Measurements from ENCODE around the gene TSPAN32. TPM values are rescaled to one million over a fixed set of nuclear protein-coding genes. Genes with fewer than 3 reads are reported as not detected.

Gene TSPAN32
- total RNA-seq, 1 donor from 2014 or later = 1.9 TPM

- H3K9me3 ChIP-seq = no peaks in the 10 kb centered on the region
- peaks cover 4% of the 10 kb centered on the region for H3K27me3 ChIP-seq
- H3K4me1 ChIP-seq = no peaks in the 10 kb centered on the region
- no peaks in the 10 kb centered on the region for H3K36me3 ChIP-seq
- DNase-seq (ENCODE audit: low spot score in 2 of 2) = no peak
- TF ChIP-seq CTCF (IDR thresholded peaks at IDR 0.05) = no peak
- intact Hi-C loops (cut with DNase I) = no loop called here
- H3K27ac ChIP-seq = no peak overlapping the region
- no peak overlapping the region for H3K4me3 ChIP-seq
These were observed 12.0 kb upstream of the TSPAN32 start for GRCh38 chr11:2289859-2290258.

GRCh38 chr11:2290351-2290841, 11.4 kb upstream of the TSPAN32 start:
- Histone ChIP-seq H3K4me3 (no peak overlapping the region), H3K27ac (no peak overlapping the region), H3K36me3 (no peaks in the 10 kb centered on the region), H3K9me3 (no peaks in the 10 kb centered on the region), H3K4me1 (no peaks in the 10 kb centered on the region), H3K27me3 (peaks cover under 1% of the 10 kb centered on the region)
- no peak for DNase-seq (ENCODE audit: low spot score in 2 of 2)
- no peak for TF ChIP-seq CTCF (IDR thresholded peaks at IDR 0.05)
- intact Hi-C loops (cut with DNase I) = no loop called here

- intact Hi-C loops (cut with DNase I) = no loop called here
- H3K4me1 ChIP-seq = no peaks in the 10 kb centered on the region
- no peak overlapping the region for H3K4me3 ChIP-seq
- H3K9me3 ChIP-seq = no peaks in the 10 kb centered on the region
- TF ChIP-seq CTCF (IDR thresholded peaks at IDR 0.05) = no peak
- no peak overlapping the region for H3K27ac ChIP-seq
- H3K36me3 ChIP-seq = no peaks in the 10 kb centered on the region
- DNase-seq (ENCODE audit: low spot score in 2 of 2) = no peak
- no peaks in the 10 kb centered on the region for H3K27me3 ChIP-seq
These were observed 8.3 kb upstream of the TSPAN32 start for GRCh38 chr11:2293531-2293971.

- no peak for TF ChIP-seq CTCF (IDR thresholded peaks at IDR 0.05)
- Histone ChIP-seq H3K9me3 (no peaks in the 10 kb centered on the region), H3K4me1 (no peaks in the 10 kb centered on the region), H3K36me3 (no peaks in the 10 kb centered on the region), H3K4me3 (no peak overlapping the region), H3K27me3 (no peaks in the 10 kb centered on the region), H3K27ac (no peak overlapping the region)
- intact Hi-C loops (cut with DNase I) = no loop called here
- DNase-seq (ENCODE audit: low spot score in 2 of 2) = peak in 1 of 2 donors; percentile 61
These were observed 7.6 kb upstream of the TSPAN32 start for GRCh38 chr11:2293984-2294925.

GRCh38 chr11:2294926-2295290, 6.9 kb upstream of the TSPAN32 start:
- peak in 1 of 2 donors; percentile 50 for DNase-seq (ENCODE audit: low spot score in 2 of 2)
- no peaks in the 10 kb centered on the region for H3K4me1 ChIP-seq
- intact Hi-C loops (cut with DNase I) = no loop called here

More at GRCh38 chr11:2294926-2295290, 6.9 kb upstream of the TSPAN32 start:
- Histone ChIP-seq H3K4me3 (no peak overlapping the region), H3K9me3 (no peaks in the 10 kb centered on the region), H3K36me3 (no peaks in the 10 kb centered on the region), H3K27me3 (no peaks in the 10 kb centered on the region), H3K27ac (no peak overlapping the region)
- TF ChIP-seq CTCF (IDR thresholded peaks at IDR 0.05) = no peak

All from ascending aorta (tissue), 2 donors.